Gastroesophageal sphincter (tissue), 4 donors: Measurements from ENCODE around the gene PAK1. TPM values are rescaled to one million over a fixed set of nuclear protein-coding genes. Genes with fewer than 3 reads are reported as not detected.

Experiments used
- ATAC-seq: fragments of 150-250 bp; one replicate; pipeline ENCODE4 v1.9.1; 2016; ENCODE audit warnings: mild to moderate bottlenecking, moderate library complexity
- H3K27ac ChIP-seq, 4 donors: fragments of 200-600 bp; sonication (generic) in 3 of 4; 1 replicate in 3 of 4; 2 replicates in 1 of 4; pipeline ENCODE4 v1.5.1; 2016 to 2019
- H3K27me3 ChIP-seq: fragments of 200-600 bp; sonication (generic); one replicate; pipeline ENCODE4 v1.5.1; 2019
- H3K36me3 ChIP-seq, 2 donors: fragments of 200-600 bp; sonication (generic); one replicate each; pipeline ENCODE4 v1.5.1; 2019; ENCODE audit warnings: control low read depth in 1 of 2
- H3K4me1 ChIP-seq, 3 donors: fragments of 200-600 bp; sonication (generic); 1 replicate in 2 of 3; 2 replicates in 1 of 3; pipeline ENCODE4 v1.5.1; 2016 to 2019; ENCODE audit warnings: control low read depth in 2 of 3
- H3K4me3 ChIP-seq, 2 donors: fragments of 200-600 bp; sonication (generic); one replicate each; pipeline ENCODE4 v1.5.1; 2019; ENCODE audit warnings: mild to moderate bottlenecking in 1 of 2, moderate library complexity in 1 of 2
- H3K9me3 ChIP-seq, 3 donors: fragments of 200-600 bp; sonication (generic); one replicate each; pipeline ENCODE4 v1.5.1; 2017 to 2019; ENCODE audit warnings: control low read depth in 2 of 3
- CTCF ChIP-seq, 4 experiments: fragments of 200-600 bp in 2 of 4; fragments of 450-650 bp in 2 of 4; sonication (generic) in 1 of 4; IDR thresholded peaks; one replicate each; pipeline ENCODE4 v1.5.1; 2017 to 2019; ENCODE audit warnings: antibody characterized with exemption in 4 of 4, mild to moderate bottlenecking in 2 of 4, moderate library complexity in 2 of 4
- EP300 ChIP-seq: sonication (generic); formaldehyde crosslinking; IDR thresholded peaks from one replicate; pipeline ENCODE4 v1.6.1; 2017; ENCODE audit warnings: antibody characterized with exemption, mild to moderate bottlenecking
- POLR2A ChIP-seq, 2 donors: fragments of 450-650 bp; IDR thresholded peaks; one replicate each; pipeline ENCODE4 v1.6.1; 2017; ENCODE audit warnings: antibody characterized with exemption in 2 of 2, mild to moderate bottlenecking in 2 of 2, moderate library complexity in 1 of 2
- POLR2AphosphoS5 ChIP-seq: sonication (generic); formaldehyde crosslinking; IDR thresholded peaks from one replicate; pipeline ENCODE4 v1.6.1; 2017; ENCODE audit warnings: antibody characterized with exemption
- WGBS, 2 donors: methylation state at CpG; one replicate each; pipeline ENCODE4 v1.1.5; 2018; ENCODE audit warnings: low coverage in 1 of 2; 5-methylcytosine and 5-hydroxymethylcytosine counted together
- total RNA-seq, 4 donors: library from RNA; depleted of rRNA; stranded (reverse); fragments of >200 nt; gene quantifications; one replicate each; pipeline ENCODE4 v1.1.0, GENCODE V29; 2016

Gene PAK1
- total RNA-seq, 4 donors from 2014 or later, result 29.8 to 48.1 (median 40.2) TPM

- H3K9me3 ChIP-seq, result no peaks in the 10 kb centered on the region
- no peak for ATAC-seq
- TF ChIP-seq POLR2A (IDR thresholded peaks at IDR 0.05) (no peak), POLR2AphosphoS5 (no peak), EP300 (no peak), CTCF (IDR thresholded peaks at IDR 0.05) (no peak)
- H3K36me3 ChIP-seq, result peaks cover 0 to 53% of the 10 kb centered on the region in 2 donors
- no peak overlapping the region for H3K27ac ChIP-seq
- no peaks in the 10 kb centered on the region for H3K4me1 ChIP-seq
- no peaks in the 10 kb centered on the region for H3K27me3 ChIP-seq
- H3K4me3 ChIP-seq, result no peak overlapping the region
Observed at GRCh38 chr11:77371646-77372045, 102.2 kb downstream of the PAK1 start.

GRCh38 chr11:77370217-77370616, 103.7 kb downstream of the PAK1 start:
- ATAC-seq, result no peak
- no peaks in the 10 kb centered on the region for H3K4me1 ChIP-seq
- 75 to 82% methylated on average over 1 of the region's 1 CpG for WGBS, 2 donors
- no peak overlapping the region for H3K4me3 ChIP-seq
- no peaks in the 10 kb centered on the region for H3K27me3 ChIP-seq
- H3K36me3 ChIP-seq, result peaks cover 0 to 46% of the 10 kb centered on the region in 2 donors
- no peak overlapping the region for H3K27ac ChIP-seq
- peaks cover 0 to 13% (median 0%) of the 10 kb centered on the region in 3 donors for H3K9me3 ChIP-seq
- TF ChIP-seq EP300, result no peak
- no peak for TF ChIP-seq POLR2AphosphoS5
- TF ChIP-seq POLR2A (IDR thresholded peaks at IDR 0.05), result no peak
- TF ChIP-seq CTCF (IDR thresholded peaks at IDR 0.05), result no peak

GRCh38 chr11:77361184-77361583, 112.7 kb downstream of the PAK1 start:
- Histone ChIP-seq H3K27ac (no peak overlapping the region), H3K4me3 (no peak overlapping the region), H3K27me3 (no peaks in the 10 kb centered on the region), H3K36me3 (peaks cover 0 to 18% of the 10 kb centered on the region in 2 donors), H3K4me1 (no peaks in the 10 kb centered on the region), H3K9me3 (peaks cover 0 to 9% (median 0%) of the 10 kb centered on the region in 3 donors)
- TF ChIP-seq EP300 (no peak), CTCF (IDR thresholded peaks at IDR 0.05) (no peak), POLR2A (IDR thresholded peaks at IDR 0.05) (no peak), POLR2AphosphoS5 (no peak)
- no peak for ATAC-seq
- WGBS, 2 donors, result 89 to 94% methylated on average over 2 to 3 of the region's 3 CpGs

GRCh38 chr11:77359481-77359880, 114.4 kb downstream of the PAK1 start:
- Histone ChIP-seq H3K27ac (no peak overlapping the region), H3K4me1 (no peaks in the 10 kb centered on the region), H3K36me3 (peaks cover 0 to 27% of the 10 kb centered on the region in 2 donors), H3K27me3 (no peaks in the 10 kb centered on the region), H3K4me3 (no peak overlapping the region), H3K9me3 (no peaks in the 10 kb centered on the region)
- no peak for ATAC-seq
- TF ChIP-seq EP300, result no peak
- TF ChIP-seq POLR2AphosphoS5, result no peak
- TF ChIP-seq POLR2A (IDR thresholded peaks at IDR 0.05), result no peak
- no peak for TF ChIP-seq CTCF (IDR thresholded peaks at IDR 0.05)

GRCh38 chr11:77353131-77353530, 120.8 kb downstream of the PAK1 start:
- no peaks in the 10 kb centered on the region for H3K9me3 ChIP-seq
- no peak for TF ChIP-seq POLR2AphosphoS5
- no peak for TF ChIP-seq EP300
- no peak for TF ChIP-seq POLR2A (IDR thresholded peaks at IDR 0.05)
- TF ChIP-seq CTCF (IDR thresholded peaks at IDR 0.05), result no peak
- 14 to 29% methylated on average over 3 of the region's 3 CpGs for WGBS, 2 donors
- ATAC-seq, result no peak
- H3K27me3 ChIP-seq, result no peaks in the 10 kb centered on the region
- peak overlapping the region in 3 of 4 donors; percentile 33 to 41 (median 39) for H3K27ac ChIP-seq
- peaks cover 0 to 29% of the 10 kb centered on the region in 2 donors for H3K36me3 ChIP-seq
- H3K4me1 ChIP-seq, result peaks cover 9 to 39% (median 10%) of the 10 kb centered on the region in 3 donors
- no peak overlapping the region for H3K4me3 ChIP-seq
